Activated T-helper 2 cell treated with anti-CD3 and anti-CD28 coated beads, Interferon-gamma antibody, Interleukin-2, Interleukin-4, amounts not matched to agents 10 μg/mL and 5 μg/mL and 100 μg/mL, durations not matched to agents 14 hours and 24 hours and 36 hours (primary cell): ENCODE results near the gene STX8. TPM values are rescaled to one million over a fixed set of nuclear protein-coding genes. Genes with fewer than 3 reads are reported as not detected.
"Not testable (repeated sequence)": the region's sequence is repeated elsewhere in the genome, so short reads cannot be mapped to it uniquely, and the experiment has no call there.

ENCODE experiments used
- DNase-seq: peaks from one replicate; pipeline ENCODE4 v3.0.0; 2021; ENCODE audit warnings: low spot score
- H3K27ac Mint-ChIP-seq: one replicate; pipeline ENCODE4 v1.8.0; 2021; ENCODE audit warnings: mixed read lengths
- H3K27me3 Mint-ChIP-seq: one replicate; pipeline ENCODE4 v1.8.0; 2021; ENCODE audit warnings: low read depth, mixed read lengths
- H3K36me3 Mint-ChIP-seq: one replicate; pipeline ENCODE4 v1.8.0; 2021; ENCODE audit warnings: low read depth, mixed read lengths
- H3K4me1 Mint-ChIP-seq: one replicate; pipeline ENCODE4 v1.8.0; 2021; ENCODE audit warnings: low read depth, mixed read lengths
- H3K4me3 Mint-ChIP-seq: one replicate; pipeline ENCODE4 v1.8.0; 2021; ENCODE audit warnings: low read depth, mild to moderate bottlenecking, moderate library complexity, mixed read lengths
- H3K9me3 Mint-ChIP-seq: one replicate; pipeline ENCODE4 v1.8.0; 2021; ENCODE audit warnings: mixed read lengths
- intact Hi-C: fragments of 100-400 bp; cut with micrococcal nuclease; formaldehyde crosslinking; loops from one replicate; pipeline ENCODE4 v1.15.1; 2023
- total RNA-seq: library from RNA; stranded (reverse); gene quantifications from 2 replicates; pipeline ENCODE4 v1.2.3, GENCODE V29; 2022

Gene STX8
- total RNA-seq, 1 donor from 2014 or later: 52.1 TPM

GRCh38 chr17:9473711-9474110, 101.9 kb downstream of the STX8 start:
- H3K27ac Mint-ChIP-seq: no peak overlapping the region
- H3K9me3 Mint-ChIP-seq: no peaks in the 10 kb centered on the region
- no peak overlapping the region for H3K4me3 Mint-ChIP-seq
- intact Hi-C loops: no loop called here
- H3K36me3 Mint-ChIP-seq: no peaks in the 10 kb centered on the region
- no peak for DNase-seq
- no peaks in the 10 kb centered on the region for H3K27me3 Mint-ChIP-seq
- H3K4me1 Mint-ChIP-seq: peaks cover 23% of the 10 kb centered on the region

GRCh38 chr17:9472541-9472940, 103.1 kb downstream of the STX8 start:
- Mint-ChIP-seq H3K4me3 (no peak overlapping the region), H3K27ac (no peak overlapping the region), H3K4me1 (peaks cover 23% of the 10 kb centered on the region), H3K36me3 (no peaks in the 10 kb centered on the region), H3K9me3 (no peaks in the 10 kb centered on the region), H3K27me3 (no peaks in the 10 kb centered on the region)
- no peak for DNase-seq
- intact Hi-C loops: no loop called here

- H3K4me3 Mint-ChIP-seq: no peak overlapping the region
- H3K36me3 Mint-ChIP-seq: no peaks in the 10 kb centered on the region
- no peaks in the 10 kb centered on the region for H3K9me3 Mint-ChIP-seq
- DNase-seq: no peak
- H3K27ac Mint-ChIP-seq: no peak overlapping the region
- H3K4me1 Mint-ChIP-seq: peaks cover 23% of the 10 kb centered on the region
- intact Hi-C loops: no loop called here
- H3K27me3 Mint-ChIP-seq: no peaks in the 10 kb centered on the region
Measured at GRCh38 chr17:9472094-9472493, 103.5 kb downstream of the STX8 start.

- Mint-ChIP-seq H3K4me3 (peak overlapping the region; percentile 13), H3K27ac (peak overlapping the region; percentile 75), H3K27me3 (no peaks in the 10 kb centered on the region), H3K36me3 (no peaks in the 10 kb centered on the region), H3K9me3 (no peaks in the 10 kb centered on the region), H3K4me1 (peaks cover 23% of the 10 kb centered on the region)
- intact Hi-C loops: no loop called here
- peak; percentile 12 for DNase-seq
Measured at GRCh38 chr17:9470171-9470570, 105.4 kb downstream of the STX8 start.

GRCh38 chr17:9468937-9469336, 106.7 kb downstream of the STX8 start:
- DNase-seq: no peak
- intact Hi-C loops: no loop called here
- Mint-ChIP-seq H3K9me3 (no peaks in the 10 kb centered on the region), H3K36me3 (no peaks in the 10 kb centered on the region), H3K4me3 (no peak overlapping the region), H3K4me1 (peaks cover 31% of the 10 kb centered on the region), H3K27me3 (no peaks in the 10 kb centered on the region), H3K27ac (peak overlapping the region; percentile 1)

- Mint-ChIP-seq H3K36me3 (no peaks in the 10 kb centered on the region), H3K27ac (no peak overlapping the region), H3K9me3 (no peaks in the 10 kb centered on the region), H3K27me3 (no peaks in the 10 kb centered on the region), H3K4me1 (peaks cover 31% of the 10 kb centered on the region), H3K4me3 (no peak overlapping the region)
- intact Hi-C loops: no loop called here
- no peak for DNase-seq
Measured at GRCh38 chr17:9468532-9468931, 107.1 kb downstream of the STX8 start.

- H3K36me3 Mint-ChIP-seq: no peaks in the 10 kb centered on the region
- peaks cover 30% of the 10 kb centered on the region for H3K4me1 Mint-ChIP-seq
- DNase-seq: no peak
- intact Hi-C loops: no loop called here
- no peak overlapping the region for H3K4me3 Mint-ChIP-seq
- no peaks in the 10 kb centered on the region for H3K9me3 Mint-ChIP-seq
- no peak overlapping the region for H3K27ac Mint-ChIP-seq
- no peaks in the 10 kb centered on the region for H3K27me3 Mint-ChIP-seq
Measured at GRCh38 chr17:9467518-9467917, 108.1 kb downstream of the STX8 start.

- Mint-ChIP-seq H3K4me3 (no peak overlapping the region), H3K27me3 (no peaks in the 10 kb centered on the region), H3K4me1 (peaks cover 21% of the 10 kb centered on the region), H3K36me3 (no peaks in the 10 kb centered on the region), H3K9me3 (no peaks in the 10 kb centered on the region), H3K27ac (no peak overlapping the region)
- intact Hi-C loops: no loop called here
- no peak for DNase-seq
Measured at GRCh38 chr17:9465210-9465921, 110.3 kb downstream of the STX8 start.

- Mint-ChIP-seq H3K4me3 (no peak overlapping the region), H3K4me1 (no peaks in the 10 kb centered on the region), H3K27ac (no peak overlapping the region), H3K36me3 (no peaks in the 10 kb centered on the region), H3K27me3 (no peaks in the 10 kb centered on the region), H3K9me3 (no peaks in the 10 kb centered on the region)
- no peak for DNase-seq
- intact Hi-C loops: no loop called here
Measured at GRCh38 chr17:9457005-9457404, 118.6 kb downstream of the STX8 start.

- Mint-ChIP-seq H3K9me3 (no peaks in the 10 kb centered on the region), H3K4me3 (no peak overlapping the region)
Measured at GRCh38 chr17:9456330-9456729, 119.3 kb downstream of the STX8 start.

GRCh38 chr17:9451934-9452333, 123.7 kb downstream of the STX8 start:
- intact Hi-C loops: no loop called here
- Mint-ChIP-seq H3K4me1 (no peaks in the 10 kb centered on the region), H3K27me3 (no peaks in the 10 kb centered on the region), H3K27ac (no peak overlapping the region), H3K4me3 (no peak overlapping the region), H3K9me3 (no peaks in the 10 kb centered on the region), H3K36me3 (no peaks in the 10 kb centered on the region)
- DNase-seq: no peak

More at GRCh38 chr17:9456330-9456729, 119.3 kb downstream of the STX8 start:
- H3K27me3 Mint-ChIP-seq: no peaks in the 10 kb centered on the region
- no peak overlapping the region for H3K27ac Mint-ChIP-seq
- no peak for DNase-seq
- H3K36me3 Mint-ChIP-seq: no peaks in the 10 kb centered on the region
- intact Hi-C loops: no loop called here
- H3K4me1 Mint-ChIP-seq: no peaks in the 10 kb centered on the region

- H3K27me3 Mint-ChIP-seq, DNase-seq, H3K27ac Mint-ChIP-seq, H3K4me1 Mint-ChIP-seq, H3K4me3 Mint-ChIP-seq, intact Hi-C loops, H3K9me3 Mint-ChIP-seq, H3K36me3 Mint-ChIP-seq: not testable (repeated sequence)
Measured at GRCh38 chr17:9447298-9447697, 128.3 kb downstream of the STX8 start.

- no peaks in the 10 kb centered on the region for H3K36me3 Mint-ChIP-seq
Measured at GRCh38 chr17:9446528-9446927, 129.1 kb downstream of the STX8 start.

GRCh38 chr17:9445424-9445823, 130.2 kb downstream of the STX8 start:
- DNase-seq: no peak
- Mint-ChIP-seq H3K4me1 (peaks cover 7% of the 10 kb centered on the region), H3K4me3 (no peak overlapping the region), H3K36me3 (no peaks in the 10 kb centered on the region), H3K9me3 (no peaks in the 10 kb centered on the region), H3K27me3 (no peaks in the 10 kb centered on the region), H3K27ac (no peak overlapping the region)
- intact Hi-C loops: no loop called here

More at GRCh38 chr17:9446528-9446927, 129.1 kb downstream of the STX8 start:
- DNase-seq: no peak
- intact Hi-C loops: no loop called here
- no peak overlapping the region for H3K4me3 Mint-ChIP-seq
- peaks cover 7% of the 10 kb centered on the region for H3K4me1 Mint-ChIP-seq
- H3K27ac Mint-ChIP-seq: no peak overlapping the region
- H3K27me3 Mint-ChIP-seq: no peaks in the 10 kb centered on the region
- no peaks in the 10 kb centered on the region for H3K9me3 Mint-ChIP-seq
